ENCODE data around the gene KERA.

Gene KERA

DNA sequence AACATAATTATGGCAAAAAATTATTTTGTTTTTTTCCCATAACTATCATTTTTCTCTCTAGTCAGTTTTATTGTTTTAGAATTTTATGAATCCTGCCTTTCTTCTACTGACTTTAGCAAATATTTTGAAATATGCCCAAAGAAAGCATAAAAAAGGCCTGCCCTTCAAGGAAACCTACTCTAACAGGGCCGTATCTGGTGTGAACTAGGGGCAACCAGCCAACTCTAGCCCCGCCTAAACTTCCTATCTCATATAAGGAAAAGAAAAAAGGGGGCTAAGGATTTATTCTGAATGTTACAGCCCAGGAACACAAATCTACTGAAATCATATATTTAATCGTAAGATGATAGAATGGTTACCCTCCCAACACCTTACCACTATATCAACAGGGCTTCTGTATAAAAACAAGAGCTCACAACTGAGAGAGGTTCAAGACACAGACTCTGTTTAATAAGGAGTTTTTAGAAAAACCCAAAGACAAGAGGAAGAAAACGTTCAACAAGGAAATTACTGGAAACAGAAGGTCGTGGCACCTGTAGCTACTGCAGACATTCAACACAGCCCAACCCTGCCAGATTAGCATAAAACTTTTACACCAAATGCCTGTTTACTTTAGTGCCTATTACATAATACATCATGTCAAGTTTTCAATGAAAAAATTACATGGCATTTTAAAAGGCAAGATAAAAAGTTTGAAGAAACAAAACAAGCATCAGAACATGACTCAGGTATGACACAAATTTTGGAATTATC lies 40.1 kb downstream of the KERA start:
- in situ Hi-C loops (cut with MboI; ENCODE audit: low sequenced_read_pairs) = no loop called here

DNA sequence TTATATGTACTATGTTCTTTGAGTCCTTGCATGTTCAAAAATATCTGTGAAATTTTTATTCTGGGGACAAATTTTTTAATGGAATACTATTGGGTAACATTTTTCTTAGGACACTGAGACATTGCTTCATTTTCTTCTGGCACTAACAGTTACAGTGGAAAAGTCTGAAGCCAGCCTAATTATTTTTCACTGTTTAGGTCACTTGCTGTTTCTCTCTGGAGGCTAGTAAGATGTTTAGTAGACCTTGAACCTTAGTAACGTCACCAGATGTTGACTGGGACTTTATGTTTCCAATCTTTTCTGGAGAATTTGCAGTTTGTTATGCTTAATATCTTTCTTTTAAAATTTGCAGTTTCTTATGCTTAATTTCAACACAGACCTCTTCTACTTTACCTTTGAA lies 40.8 kb downstream of the KERA start:
- in situ Hi-C loops (cut with MboI; ENCODE audit: low sequenced_read_pairs) = no loop called here

DNA sequence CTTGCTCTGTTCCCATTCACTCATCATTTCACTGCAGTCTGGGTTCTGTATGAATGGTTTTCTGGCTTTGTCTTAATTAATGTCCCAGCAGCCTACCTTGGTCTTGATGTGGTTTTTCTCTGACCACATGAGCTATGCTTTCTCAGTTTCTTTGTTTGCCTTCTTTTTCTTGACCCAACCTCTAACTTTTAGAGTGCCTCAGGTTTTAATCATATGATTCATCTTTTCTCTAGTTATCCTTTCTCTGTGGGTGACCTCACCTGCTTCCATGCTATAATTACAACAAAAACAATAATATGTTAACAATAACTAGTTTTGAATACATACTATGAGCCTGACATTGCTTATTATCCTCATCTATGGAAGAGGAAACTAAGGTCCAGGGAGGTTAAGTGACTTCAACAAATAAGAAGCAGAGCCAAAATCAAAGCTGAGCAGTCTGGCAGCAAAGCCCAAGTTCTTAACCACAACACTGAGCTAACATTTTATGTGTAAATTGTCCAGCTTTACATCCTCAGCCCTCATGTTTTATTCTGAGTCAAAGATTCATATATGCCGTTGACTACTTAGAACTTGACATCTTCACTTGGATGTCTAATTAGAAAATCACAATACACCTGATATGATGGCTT lies 48.4 kb downstream of the KERA start:
- in situ Hi-C loops (cut with MboI; ENCODE audit: low sequenced_read_pairs) = no loop called here

DNA sequence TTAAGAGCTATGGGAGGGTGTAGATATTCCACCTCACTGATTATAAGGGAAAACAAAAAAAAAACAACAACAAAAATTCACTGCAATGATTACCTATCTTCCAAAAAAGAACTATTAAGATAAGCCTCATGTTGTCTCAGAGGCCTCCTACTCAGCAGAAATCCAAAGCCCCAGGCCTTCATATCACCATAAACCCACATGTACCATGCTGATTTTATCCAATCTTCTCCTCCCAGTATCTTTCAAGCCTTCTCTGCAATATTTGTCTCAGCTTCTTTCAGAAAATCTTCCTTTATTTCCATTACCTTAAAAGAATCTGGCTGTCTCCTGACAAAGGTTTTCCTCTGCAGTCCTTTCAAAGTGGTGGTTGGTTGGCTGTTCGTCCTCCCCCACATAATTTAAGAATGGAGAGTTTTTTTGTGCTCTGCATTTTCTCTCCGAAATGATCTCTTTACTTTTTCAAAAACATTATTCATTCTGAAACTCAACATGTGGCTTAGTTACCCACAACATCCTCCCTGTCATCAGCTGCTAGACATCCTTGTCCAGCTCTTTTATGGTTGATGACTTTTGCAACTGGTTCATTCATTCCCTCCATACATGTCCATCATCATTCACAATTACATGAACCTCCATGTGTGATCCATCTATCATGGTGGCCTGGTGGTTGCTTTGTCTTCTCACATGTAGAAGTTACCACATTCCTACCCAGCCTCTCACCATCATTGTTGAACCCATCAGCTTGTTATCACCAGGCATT lies 50.1 kb downstream of the KERA start:
- in situ Hi-C loops (cut with MboI; ENCODE audit: low sequenced_read_pairs) = no loop called here

DNA sequence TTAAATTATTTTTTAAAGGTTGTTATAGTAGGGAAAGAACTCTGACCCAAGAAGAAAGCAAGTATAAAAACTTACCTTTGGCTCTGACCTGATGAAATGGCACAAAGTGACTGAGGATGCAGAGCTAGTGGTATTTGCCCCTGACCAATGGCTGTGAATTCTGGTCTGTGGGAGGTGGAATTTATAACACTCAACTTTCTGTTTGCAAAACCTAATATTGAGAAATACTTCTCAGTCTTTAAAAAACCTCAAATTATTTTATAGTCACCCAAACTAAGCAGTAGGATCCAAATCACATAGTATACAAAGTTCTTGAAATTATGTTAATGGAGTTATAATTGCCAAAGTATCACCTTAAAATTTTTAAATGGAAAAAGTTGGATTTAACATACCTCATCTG lies 53.0 kb downstream of the KERA start, which contains the start of gene EPYC:
Gene EPYC, minus strand, starts transcription at position 101 of the 400 bp plus-strand sequence. CDS start 2,407 bp downstream, outside the sequence.
- in situ Hi-C loops (cut with MboI; ENCODE audit: low sequenced_read_pairs) = no loop called here

DNA sequence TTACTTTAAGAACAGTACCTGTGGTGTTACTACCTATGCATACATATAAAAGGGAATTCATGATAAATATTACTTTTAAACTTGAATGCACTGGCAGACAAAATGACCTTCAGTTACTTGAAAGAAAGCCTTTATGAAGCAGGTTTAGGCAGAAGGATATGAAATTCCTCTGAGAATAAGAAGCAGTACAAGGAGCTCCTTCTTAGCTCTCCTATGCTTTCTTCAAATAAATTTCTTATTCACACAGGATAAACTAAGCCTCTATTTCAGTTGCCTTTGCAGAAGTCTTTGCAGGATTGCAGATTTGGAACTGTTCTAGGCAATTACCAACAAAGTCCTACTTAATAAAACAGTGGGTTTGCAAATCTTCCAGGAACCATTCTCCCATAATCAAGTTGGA lies 54.1 kb downstream of the KERA start:
- in situ Hi-C loops (cut with MboI; ENCODE audit: low sequenced_read_pairs) = no loop called here

DNA sequence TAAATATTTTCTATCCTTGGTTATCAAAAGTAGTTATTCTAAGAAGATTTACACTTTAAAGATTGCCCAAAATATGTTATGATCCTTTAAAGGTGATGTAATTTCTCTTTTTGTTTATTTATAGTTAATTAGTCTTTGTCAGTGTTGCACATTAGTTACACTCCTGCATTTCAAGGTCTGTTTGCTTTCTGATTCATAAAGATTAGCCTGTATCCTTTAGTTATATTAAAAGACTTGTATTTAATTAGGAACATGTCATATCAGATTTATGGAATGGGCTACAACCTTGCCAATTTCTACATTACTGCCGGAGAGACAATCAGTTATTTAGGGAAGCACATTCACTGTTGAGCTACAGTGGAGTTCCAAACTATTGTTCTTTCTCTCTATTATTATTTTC lies 56.5 kb downstream of the KERA start:
- in situ Hi-C loops (cut with MboI; ENCODE audit: low sequenced_read_pairs) = no loop called here

All from HL-60/S4 treated with phorbol 12-myristate 13-acetate at 8.2 ng/mL for 4 days and 3 days (cell line).